ENCODE data around the gene CPT2. TPM values are rescaled to one million over a fixed set of nuclear protein-coding genes. Genes with fewer than 3 reads are reported as not detected.

Gene CPT2
- total RNA-seq, 1 experiment from 2014 or later: 19.6 TPM

GRCh38 chr1:53190210-53190611 lies 6.4 kb upstream of the CPT2 start:
- TF ChIP-seq, protein P1, sequence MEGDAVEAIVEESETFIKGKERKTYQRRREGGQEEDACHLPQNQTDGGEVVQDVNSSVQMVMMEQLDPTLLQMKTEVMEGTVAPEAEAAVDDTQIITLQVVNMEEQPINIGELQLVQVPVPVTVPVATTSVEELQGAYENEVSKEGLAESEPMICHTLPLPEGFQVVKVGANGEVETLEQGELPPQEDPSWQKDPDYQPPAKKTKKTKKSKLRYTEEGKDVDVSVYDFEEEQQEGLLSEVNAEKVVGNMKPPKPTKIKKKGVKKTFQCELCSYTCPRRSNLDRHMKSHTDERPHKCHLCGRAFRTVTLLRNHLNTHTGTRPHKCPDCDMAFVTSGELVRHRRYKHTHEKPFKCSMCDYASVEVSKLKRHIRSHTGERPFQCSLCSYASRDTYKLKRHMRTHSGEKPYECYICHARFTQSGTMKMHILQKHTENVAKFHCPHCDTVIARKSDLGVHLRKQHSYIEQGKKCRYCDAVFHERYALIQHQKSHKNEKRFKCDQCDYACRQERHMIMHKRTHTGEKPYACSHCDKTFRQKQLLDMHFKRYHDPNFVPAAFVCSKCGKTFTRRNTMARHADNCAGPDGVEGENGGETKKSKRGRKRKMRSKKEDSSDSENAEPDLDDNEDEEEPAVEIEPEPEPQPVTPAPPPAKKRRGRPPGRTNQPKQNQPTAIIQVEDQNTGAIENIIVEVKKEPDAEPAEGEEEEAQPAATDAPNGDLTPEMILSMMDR (IDR thresholded peaks at IDR 0.05; ENCODE audit: unreplicated experiment): no peak
- peaks cover 7% of the 10 kb centered on the region for H3K4me1 Mint-ChIP-seq (ENCODE audit: insufficient read depth, unreplicated experiment)
- POLR2A ChIA-PET: no interaction called here
- no peak for DNase-seq (ENCODE audit: unreplicated experiment)
- H3K9me3 Mint-ChIP-seq (ENCODE audit: unreplicated experiment): no peaks in the 10 kb centered on the region
- H3K4me3 Mint-ChIP-seq (ENCODE audit: unreplicated experiment): no peak overlapping the region
- no TSS peak for BruUV-seq (replicated peaks)
- no peaks in the 10 kb centered on the region for H3K27me3 Mint-ChIP-seq (ENCODE audit: insufficient read depth, unreplicated experiment)
- no peak overlapping the region for H3K27ac Mint-ChIP-seq (ENCODE audit: low read depth, unreplicated experiment)
- CTCF ChIA-PET: interaction anchor here (0.6 to 1.5 kb wide), 5 partner anchors 8 to 765 kb away, joined by 3 to 6 read pairs (median 3); no protein-coding TSS in a partner anchor
- H3K36me3 Mint-ChIP-seq (ENCODE audit: insufficient read depth, unreplicated experiment): no peaks in the 10 kb centered on the region
- intact Hi-C loops (cut with micrococcal nuclease): no loop called here

DNA sequence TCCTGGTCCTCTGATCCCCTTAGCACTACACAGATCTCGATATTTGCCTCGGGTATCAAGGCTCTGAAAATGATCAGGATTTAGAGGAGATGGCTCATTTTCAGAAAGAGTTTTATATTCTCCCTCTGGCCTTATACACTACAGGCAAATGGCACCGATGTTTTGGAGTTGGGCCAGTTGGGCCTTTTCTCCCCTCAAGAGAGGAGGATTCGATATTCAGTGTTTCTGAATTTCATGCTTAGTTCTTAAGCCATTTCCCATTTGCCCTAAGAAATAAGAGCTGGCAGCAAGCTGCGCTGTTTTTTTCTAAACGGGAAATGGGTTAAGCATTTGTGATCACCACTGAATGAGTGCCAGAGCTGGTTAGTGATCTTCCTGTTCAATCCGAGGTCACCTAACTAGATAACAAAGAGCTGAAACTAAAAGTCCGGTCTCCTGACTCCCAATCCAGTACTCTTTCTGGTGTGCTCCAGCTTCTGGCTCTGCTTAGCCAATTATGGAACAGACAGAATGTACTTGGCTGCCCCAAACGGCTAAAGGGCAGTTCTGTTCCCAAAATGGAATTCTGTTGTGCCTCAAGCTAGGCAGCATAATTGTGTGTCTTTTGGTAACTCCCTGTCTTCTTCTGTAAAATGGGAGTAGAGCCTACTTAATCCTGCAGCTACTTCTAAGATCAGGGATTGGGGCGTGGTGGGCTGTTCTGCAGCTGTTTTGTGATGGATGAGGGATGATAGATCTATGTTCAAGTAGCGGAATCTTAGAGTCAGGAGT lies 1.2 kb upstream of the CPT2 start:
- H3K27me3 Mint-ChIP-seq (ENCODE audit: insufficient read depth, unreplicated experiment): no peaks in the 10 kb centered on the region
- peaks cover 17% of the 10 kb centered on the region for H3K4me1 Mint-ChIP-seq (ENCODE audit: insufficient read depth, unreplicated experiment)
- H3K4me3 Mint-ChIP-seq (ENCODE audit: unreplicated experiment): peak overlapping the region; percentile 94
- intact Hi-C loops (cut with micrococcal nuclease): no loop called here
- TF ChIP-seq, protein P1 (IDR thresholded peaks at IDR 0.05; ENCODE audit: unreplicated experiment): no peak
- DNase-seq (ENCODE audit: unreplicated experiment): no peak
- H3K27ac Mint-ChIP-seq (ENCODE audit: low read depth, unreplicated experiment): peak overlapping the region; percentile 50
- CTCF ChIA-PET: interaction anchor here (0.7 to 2.7 kb wide), 4 partner anchors 9 to 141 kb away, joined by 5 to 17 read pairs (median 10); no protein-coding TSS in a partner anchor
- POLR2A ChIA-PET: interaction anchor here (0.9 to 4.3 kb wide), 6 partner anchors 10 to 470 kb away, joined by 3 to 49 read pairs (median 4); partner anchors contain the start of gene CZIB
- no peaks in the 10 kb centered on the region for H3K9me3 Mint-ChIP-seq (ENCODE audit: unreplicated experiment)
- no peaks in the 10 kb centered on the region for H3K36me3 Mint-ChIP-seq (ENCODE audit: insufficient read depth, unreplicated experiment)
- no TSS peak for BruUV-seq (replicated peaks)

DNA sequence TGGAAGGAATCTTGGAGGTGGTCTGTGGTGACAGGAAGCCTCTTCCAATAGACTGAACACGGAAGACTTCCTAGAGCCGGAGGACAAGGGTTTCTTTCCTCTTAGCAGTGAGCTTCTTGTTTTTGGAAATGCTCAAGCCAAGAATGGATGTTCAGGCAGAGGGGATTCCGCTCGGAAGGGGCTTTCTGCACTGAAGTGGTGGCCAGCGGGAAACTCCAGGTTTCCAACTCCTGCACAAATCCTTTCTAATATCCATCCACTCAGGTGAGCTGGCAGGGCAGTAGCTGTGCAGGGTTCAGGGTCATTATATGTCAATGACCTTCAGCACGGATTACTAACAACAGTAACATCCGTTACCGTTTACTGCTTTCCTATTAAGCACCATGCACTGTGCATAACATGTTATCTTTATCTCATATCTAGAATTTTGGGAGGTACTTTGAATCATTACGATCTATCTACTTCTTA lies 573 bp upstream of the CPT2 start:
- intact Hi-C loops (cut with micrococcal nuclease): no loop called here
- TF ChIP-seq, protein P1 (IDR thresholded peaks at IDR 0.05; ENCODE audit: unreplicated experiment): no peak
- no peaks in the 10 kb centered on the region for H3K27me3 Mint-ChIP-seq (ENCODE audit: insufficient read depth, unreplicated experiment)
- no peak for DNase-seq (ENCODE audit: unreplicated experiment)
- H3K4me3 Mint-ChIP-seq (ENCODE audit: unreplicated experiment): peak overlapping the region; percentile 94
- H3K4me1 Mint-ChIP-seq (ENCODE audit: insufficient read depth, unreplicated experiment): peaks cover 20% of the 10 kb centered on the region
- H3K9me3 Mint-ChIP-seq (ENCODE audit: unreplicated experiment): no peaks in the 10 kb centered on the region
- ChIA-PET CTCF (interaction anchor here (0.6 to 2.7 kb wide), 6 partner anchors 9 to 277 kb away, joined by 3 to 17 read pairs (median 6); no protein-coding TSS in a partner anchor), POLR2A (interaction anchor here (0.6 to 4.3 kb wide), 11 partner anchors 11 to 1349 kb away, joined by 3 to 49 read pairs (median 4); partner anchors contain the start of gene CZIB)
- no TSS peak for BruUV-seq (replicated peaks)
- peaks cover 2% of the 10 kb centered on the region for H3K36me3 Mint-ChIP-seq (ENCODE audit: insufficient read depth, unreplicated experiment)
- peak overlapping the region; percentile 98 for H3K27ac Mint-ChIP-seq (ENCODE audit: low read depth, unreplicated experiment)
